ENCODE results near the gene EXOC6B.

GRCh38 chr2:72689579-72690195 lies 136.1 kb downstream of the EXOC6B start:
- TF ChIP-seq CTCF (IDR thresholded peaks at IDR 0.05 in 4 of 5, conservative IDR thresholded peaks at IDR 0.05 in 1 of 5) (no peak), POLR2A (IDR thresholded peaks at IDR 0.05) (no peak)

Data from gastrocnemius medialis (tissue), 4 donors.